GM18508 (cell line): ENCODE measurements around the gene TXNL4B.

Experiments
- ATAC-seq: cut with Tn5 transposase; IDR thresholded peaks from one replicate; pipeline ENCODE4 v1.9.1; 2021; ENCODE audit warnings: moderate number of reproducible peaks; ENCODE audit not compliant: insufficient read depth, unreplicated experiment

Gene TXNL4B

GRCh38 chr16:72112906-72113615 lies 19.6 kb upstream of the TXNL4B start:
- no peak for ATAC-seq

DNA sequence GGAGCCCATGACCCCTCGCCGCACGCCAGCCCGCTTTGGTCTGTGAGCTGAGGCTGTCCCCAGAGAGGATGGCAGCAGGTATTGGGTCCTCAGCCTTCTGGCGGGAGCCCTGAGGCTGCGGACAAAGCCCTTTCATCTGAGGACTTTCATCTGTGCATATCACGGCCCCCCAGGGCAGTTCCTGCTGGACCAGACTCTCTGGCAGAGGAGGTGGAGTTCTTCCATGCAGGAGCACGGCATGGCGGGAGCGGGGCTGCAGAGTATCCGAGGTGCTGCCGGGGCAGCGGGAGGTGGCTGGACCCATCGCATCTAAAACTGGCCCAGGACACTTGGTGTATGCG lies 19.0 kb upstream of the TXNL4B start:
- ATAC-seq: no peak

DNA sequence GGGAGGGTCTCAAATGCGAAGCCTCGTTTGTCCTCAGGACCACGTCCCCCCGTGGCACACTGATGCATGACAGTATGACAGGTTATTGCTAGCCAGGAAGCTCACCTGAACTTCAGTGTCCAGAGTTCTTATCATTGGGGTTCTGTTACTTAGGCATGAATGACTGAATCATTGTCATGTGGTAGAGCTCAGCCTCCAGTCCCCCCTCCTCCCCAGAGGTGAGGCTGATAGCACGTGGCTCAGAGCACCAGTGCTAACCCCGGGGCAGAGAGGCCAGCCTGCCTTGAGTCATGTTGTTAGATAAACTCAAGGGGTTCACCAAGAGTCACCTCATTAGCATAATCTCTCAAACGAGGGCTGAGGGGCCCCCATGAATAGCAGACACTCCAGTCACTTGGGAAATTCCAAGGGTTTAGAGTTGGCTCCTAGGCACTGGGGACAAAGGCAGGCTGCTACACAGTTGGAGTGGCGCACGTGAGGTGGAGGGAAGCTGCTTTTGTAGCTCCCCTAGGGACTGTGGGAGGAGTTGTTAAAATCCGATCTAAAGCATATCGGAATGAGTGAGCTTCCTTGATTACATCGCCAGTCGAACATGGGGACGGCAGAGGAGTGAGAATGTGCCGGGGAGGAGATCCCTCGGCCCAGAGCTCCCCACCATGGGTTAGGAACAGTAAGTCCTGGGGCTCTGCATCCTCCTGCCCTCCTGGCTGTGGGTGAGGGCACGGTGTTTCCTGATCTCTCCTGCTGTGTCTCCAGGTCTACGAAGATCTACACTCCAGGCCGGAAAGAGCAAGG lies 18.4 kb upstream of the TXNL4B start:
- no peak for ATAC-seq

GRCh38 chr16:72110662-72111615 lies 17.5 kb upstream of the TXNL4B start:
- ATAC-seq: no peak

- no peak for ATAC-seq
Measured at GRCh38 chr16:72109966-72110530, 16.6 kb upstream of the TXNL4B start.

GRCh38 chr16:72109300-72109699 lies 15.9 kb upstream of the TXNL4B start:
- ATAC-seq: no peak

DNA sequence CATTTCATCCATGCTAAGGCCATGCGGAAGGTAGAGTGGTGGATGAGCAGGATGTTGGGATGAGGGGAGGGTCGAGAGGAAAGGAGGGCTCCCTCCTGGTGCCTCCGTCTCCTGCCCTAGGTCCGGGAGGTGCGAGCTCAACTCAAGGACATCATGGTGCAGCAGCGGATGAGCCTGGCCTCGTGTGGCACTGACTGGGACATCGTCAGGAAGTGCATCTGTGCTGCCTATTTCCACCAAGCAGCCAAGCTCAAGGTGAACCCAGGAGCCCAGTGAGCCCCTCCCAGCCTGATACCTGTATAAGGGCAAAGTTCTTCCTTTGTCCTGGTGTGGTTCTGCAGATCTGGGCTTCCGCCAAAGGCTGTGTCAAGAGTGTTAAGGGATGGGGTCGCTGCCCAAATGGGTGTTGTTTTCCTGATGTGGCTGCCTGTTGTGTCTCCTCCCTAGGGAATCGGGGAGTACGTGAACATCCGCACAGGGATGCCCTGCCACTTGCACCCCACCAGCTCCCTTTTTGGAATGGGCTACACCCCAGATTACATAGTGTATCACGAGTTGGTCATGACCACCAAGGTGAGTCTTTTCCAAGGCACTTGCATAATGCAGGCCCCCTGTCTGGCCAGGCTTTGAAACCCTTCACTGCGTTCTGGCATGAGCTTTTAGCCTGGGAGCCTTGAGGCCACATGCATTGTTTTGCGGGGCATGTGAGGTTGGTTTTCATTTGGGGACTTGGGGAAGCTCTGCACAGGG lies 15.1 kb upstream of the TXNL4B start:
- ATAC-seq: no peak

GRCh38 chr16:72107371-72107770 lies 14.0 kb upstream of the TXNL4B start:
- no peak for ATAC-seq

- no peak for ATAC-seq
Measured at GRCh38 chr16:72105978-72106377, 12.6 kb upstream of the TXNL4B start.

GRCh38 chr16:72104905-72105304 lies 11.5 kb upstream of the TXNL4B start:
- no peak for ATAC-seq

- ATAC-seq: no peak
Measured at GRCh38 chr16:72101195-72101594, 7.8 kb upstream of the TXNL4B start.

- ATAC-seq: no peak
Measured at GRCh38 chr16:72099377-72099818, 6.0 kb upstream of the TXNL4B start.

DNA sequence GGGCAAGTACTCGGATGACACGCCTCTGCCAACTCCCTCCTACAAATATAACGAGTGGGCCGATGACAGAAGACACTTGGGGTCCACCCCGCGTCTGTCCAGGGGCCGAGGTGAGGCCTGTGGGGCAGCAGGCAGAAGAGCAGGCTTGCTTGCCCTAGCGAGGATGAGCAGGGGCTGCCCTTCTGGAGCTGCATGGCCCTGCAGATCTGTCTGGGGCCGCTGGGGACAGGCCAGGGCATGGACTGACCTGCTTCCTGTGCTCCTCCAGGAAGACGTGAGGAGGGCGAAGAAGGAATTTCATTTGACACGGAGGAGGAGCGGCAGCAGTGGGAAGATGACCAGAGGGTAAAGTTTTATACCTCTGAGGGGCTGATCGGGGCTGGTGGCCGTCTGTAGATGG lies 5.5 kb upstream of the TXNL4B start:
- no peak for ATAC-seq

GRCh38 chr16:72094266-72094610 lies 818 bp upstream of the TXNL4B start:
- no peak for ATAC-seq

GRCh38 chr16:72092832-72093447 lies 480 bp downstream of the TXNL4B start:
- no peak for ATAC-seq

- no peak for ATAC-seq
Measured at GRCh38 chr16:72091217-72091616, 2.2 kb downstream of the TXNL4B start.

GRCh38 chr16:72085002-72085401 lies 8.4 kb downstream of the TXNL4B start:
- ATAC-seq: no peak

GRCh38 chr16:72084445-72084844 lies 9.0 kb downstream of the TXNL4B start:
- ATAC-seq: no peak

GRCh38 chr16:72083778-72084404 lies 9.5 kb downstream of the TXNL4B start:
- no peak for ATAC-seq
